ENCODE results near the gene ALOX5.

DNA sequence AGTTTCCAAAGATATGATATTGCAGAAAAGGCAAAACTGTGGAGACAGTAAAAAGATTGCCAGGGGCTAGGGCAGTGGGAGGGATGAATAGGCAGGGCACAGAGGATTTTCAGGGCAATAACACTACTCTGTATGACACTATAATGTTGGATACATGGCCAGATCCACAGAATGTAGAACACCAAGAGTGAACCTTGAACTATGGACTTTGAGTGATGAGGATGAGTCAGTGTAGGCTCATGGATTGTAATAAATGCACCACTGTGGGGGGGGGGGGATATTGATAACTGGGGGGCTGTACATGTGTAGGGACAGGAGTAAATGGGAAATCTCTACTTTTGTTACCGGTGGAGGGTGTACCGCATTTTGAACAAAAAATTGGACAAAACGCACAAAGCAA is 77.4 kb downstream of the ALOX5 start:
- TF ChIP-seq, protein P1, sequence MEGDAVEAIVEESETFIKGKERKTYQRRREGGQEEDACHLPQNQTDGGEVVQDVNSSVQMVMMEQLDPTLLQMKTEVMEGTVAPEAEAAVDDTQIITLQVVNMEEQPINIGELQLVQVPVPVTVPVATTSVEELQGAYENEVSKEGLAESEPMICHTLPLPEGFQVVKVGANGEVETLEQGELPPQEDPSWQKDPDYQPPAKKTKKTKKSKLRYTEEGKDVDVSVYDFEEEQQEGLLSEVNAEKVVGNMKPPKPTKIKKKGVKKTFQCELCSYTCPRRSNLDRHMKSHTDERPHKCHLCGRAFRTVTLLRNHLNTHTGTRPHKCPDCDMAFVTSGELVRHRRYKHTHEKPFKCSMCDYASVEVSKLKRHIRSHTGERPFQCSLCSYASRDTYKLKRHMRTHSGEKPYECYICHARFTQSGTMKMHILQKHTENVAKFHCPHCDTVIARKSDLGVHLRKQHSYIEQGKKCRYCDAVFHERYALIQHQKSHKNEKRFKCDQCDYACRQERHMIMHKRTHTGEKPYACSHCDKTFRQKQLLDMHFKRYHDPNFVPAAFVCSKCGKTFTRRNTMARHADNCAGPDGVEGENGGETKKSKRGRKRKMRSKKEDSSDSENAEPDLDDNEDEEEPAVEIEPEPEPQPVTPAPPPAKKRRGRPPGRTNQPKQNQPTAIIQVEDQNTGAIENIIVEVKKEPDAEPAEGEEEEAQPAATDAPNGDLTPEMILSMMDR (IDR thresholded peaks at IDR 0.05), result no peak
- TF ChIP-seq POLR2A (IDR thresholded peaks at IDR 0.05), result no peak

Measured in heart left ventricle (tissue), 13 donors.